Peyer's patch (tissue), 4 donors: ENCODE results near the gene NFYA. TPM values are rescaled to one million over a fixed set of nuclear protein-coding genes. Genes with fewer than 3 reads are reported as not detected.

Source experiments
- DNase-seq, 3 donors: peaks; one replicate each; pipeline ENCODE4 v3.0.0-alpha.2; 2017 to 2019
- H3K27ac ChIP-seq, 4 donors: fragments of 200-600 bp; sonication (generic); one replicate each; pipeline ENCODE4 v1.5.1; 2016 to 2019
- H3K27me3 ChIP-seq, 2 donors: fragments of 200-600 bp; sonication (generic); one replicate each; pipeline ENCODE4 v1.5.1; 2019
- H3K36me3 ChIP-seq, 3 donors: fragments of 200-600 bp; sonication (generic); one replicate each; pipeline ENCODE4 v1.5.1; 2016 to 2019
- H3K4me1 ChIP-seq, 4 donors: fragments of 200-600 bp; sonication (generic); one replicate each; pipeline ENCODE4 v1.5.1; 2016 to 2019
- H3K4me3 ChIP-seq, 4 donors: fragments of 200-600 bp; sonication (generic); 1 replicate in 3 of 4; 2 replicates in 1 of 4; pipeline ENCODE4 v1.5.1; 2016 to 2019; ENCODE audit warnings: mild to moderate bottlenecking in 1 of 4
- H3K9me3 ChIP-seq, 4 donors: fragments of 200-600 bp; sonication (generic); one replicate each; pipeline ENCODE4 v1.5.1; 2016 to 2019; ENCODE audit warnings: mild to moderate bottlenecking in 1 of 4
- POLR2A ChIP-seq, 2 donors: fragments of 450-650 bp; IDR thresholded peaks; one replicate each; pipeline ENCODE4 v1.5.1; 2017; ENCODE audit warnings: antibody characterized with exemption in 2 of 2, mild to moderate bottlenecking in 2 of 2, moderate library complexity in 2 of 2
- total RNA-seq, 4 donors: library from RNA; depleted of rRNA; stranded (reverse); fragments of >200 nt; gene quantifications; one replicate each; pipeline ENCODE4 v1.1.0, GENCODE V29; 2016
- TF ChIP-seq, protein P1 (sequence below), 6 experiments: fragments of 450-650 bp in 4 of 6; fragments of 200-600 bp in 2 of 6; sonication (generic) in 1 of 6; IDR thresholded peaks; one replicate each; pipeline ENCODE4 v1.5.1; 2017 to 2019; ENCODE audit warnings: antibody characterized with exemption in 6 of 6, mild to moderate bottlenecking in 3 of 6, moderate library complexity in 1 of 6

Gene NFYA
- total RNA-seq, 4 donors from 2014 or later, result 22.9 to 27.5 (median 23.4) TPM

- H3K9me3 ChIP-seq, result no peaks in the 10 kb centered on the region
- no peak for DNase-seq
- no peak overlapping the region for H3K27ac ChIP-seq
- no peaks in the 10 kb centered on the region for H3K4me1 ChIP-seq
- H3K36me3 ChIP-seq, result peaks cover 0 to 91% (median 0%) of the 10 kb centered on the region in 3 donors
- no peak overlapping the region for H3K4me3 ChIP-seq
- no peak for TF ChIP-seq POLR2A (IDR thresholded peaks at IDR 0.05)
- TF ChIP-seq, protein P1, sequence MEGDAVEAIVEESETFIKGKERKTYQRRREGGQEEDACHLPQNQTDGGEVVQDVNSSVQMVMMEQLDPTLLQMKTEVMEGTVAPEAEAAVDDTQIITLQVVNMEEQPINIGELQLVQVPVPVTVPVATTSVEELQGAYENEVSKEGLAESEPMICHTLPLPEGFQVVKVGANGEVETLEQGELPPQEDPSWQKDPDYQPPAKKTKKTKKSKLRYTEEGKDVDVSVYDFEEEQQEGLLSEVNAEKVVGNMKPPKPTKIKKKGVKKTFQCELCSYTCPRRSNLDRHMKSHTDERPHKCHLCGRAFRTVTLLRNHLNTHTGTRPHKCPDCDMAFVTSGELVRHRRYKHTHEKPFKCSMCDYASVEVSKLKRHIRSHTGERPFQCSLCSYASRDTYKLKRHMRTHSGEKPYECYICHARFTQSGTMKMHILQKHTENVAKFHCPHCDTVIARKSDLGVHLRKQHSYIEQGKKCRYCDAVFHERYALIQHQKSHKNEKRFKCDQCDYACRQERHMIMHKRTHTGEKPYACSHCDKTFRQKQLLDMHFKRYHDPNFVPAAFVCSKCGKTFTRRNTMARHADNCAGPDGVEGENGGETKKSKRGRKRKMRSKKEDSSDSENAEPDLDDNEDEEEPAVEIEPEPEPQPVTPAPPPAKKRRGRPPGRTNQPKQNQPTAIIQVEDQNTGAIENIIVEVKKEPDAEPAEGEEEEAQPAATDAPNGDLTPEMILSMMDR (IDR thresholded peaks at IDR 0.05), result no peak
- no peaks in the 10 kb centered on the region for H3K27me3 ChIP-seq
Measured at GRCh38 chr6:41088451-41088850, 15.7 kb downstream of the NFYA start.

- DNase-seq, result no peak
- no peak for TF ChIP-seq POLR2A (IDR thresholded peaks at IDR 0.05)
- TF ChIP-seq, protein P1 (IDR thresholded peaks at IDR 0.05), result no peak
- no peaks in the 10 kb centered on the region for H3K4me1 ChIP-seq
- no peak overlapping the region for H3K4me3 ChIP-seq
- no peak overlapping the region for H3K27ac ChIP-seq
- no peaks in the 10 kb centered on the region for H3K9me3 ChIP-seq
- H3K36me3 ChIP-seq, result peaks cover 0 to 93% (median 0%) of the 10 kb centered on the region in 3 donors
- no peaks in the 10 kb centered on the region for H3K27me3 ChIP-seq
Measured at GRCh38 chr6:41090841-41091761, 18.3 kb downstream of the NFYA start.

DNA sequence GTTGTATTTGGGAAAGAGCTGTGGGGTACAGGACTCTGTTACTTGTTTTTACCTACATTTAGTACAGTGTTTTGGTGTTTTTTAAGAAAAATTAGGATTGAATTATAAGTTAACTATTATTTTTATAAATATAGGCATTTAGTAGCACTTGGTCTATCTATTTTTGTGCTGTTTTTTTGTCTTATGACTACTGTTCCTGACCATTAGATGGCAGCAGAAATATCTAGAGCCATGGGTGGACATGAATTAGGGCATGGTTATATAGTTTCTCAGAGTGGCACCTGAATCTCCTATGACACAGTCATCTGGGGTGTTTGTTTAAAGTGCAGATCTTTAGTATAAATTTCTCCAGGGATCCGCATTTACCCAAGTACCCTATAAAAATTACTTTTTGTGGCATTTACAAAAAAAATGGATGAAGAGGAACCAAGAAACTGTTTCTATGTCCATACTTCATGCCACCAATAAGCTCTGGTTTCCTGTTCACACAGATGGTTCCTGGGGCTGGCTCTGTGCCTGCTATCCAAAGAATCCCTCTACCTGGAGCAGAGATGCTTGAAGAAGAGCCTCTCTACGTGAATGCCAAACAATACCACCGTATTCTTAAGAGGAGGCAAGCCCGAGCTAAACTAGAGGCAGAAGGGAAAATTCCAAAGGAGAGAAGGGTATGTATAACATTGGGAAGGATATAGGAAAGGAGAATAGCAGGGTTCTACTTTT lies 19.8 kb downstream of the NFYA start:
- Histone ChIP-seq H3K27ac (no peak overlapping the region), H3K9me3 (no peaks in the 10 kb centered on the region), H3K27me3 (no peaks in the 10 kb centered on the region), H3K4me3 (no peak overlapping the region), H3K4me1 (no peaks in the 10 kb centered on the region), H3K36me3 (peaks cover 0 to 93% (median 0%) of the 10 kb centered on the region in 3 donors)
- DNase-seq, result no peak
- TF ChIP-seq POLR2A (IDR thresholded peaks at IDR 0.05), result no peak
- TF ChIP-seq, protein P1 (IDR thresholded peaks at IDR 0.05), result peak in 3 of 6 experiments; percentile 17 to 29 (median 24)

DNA sequence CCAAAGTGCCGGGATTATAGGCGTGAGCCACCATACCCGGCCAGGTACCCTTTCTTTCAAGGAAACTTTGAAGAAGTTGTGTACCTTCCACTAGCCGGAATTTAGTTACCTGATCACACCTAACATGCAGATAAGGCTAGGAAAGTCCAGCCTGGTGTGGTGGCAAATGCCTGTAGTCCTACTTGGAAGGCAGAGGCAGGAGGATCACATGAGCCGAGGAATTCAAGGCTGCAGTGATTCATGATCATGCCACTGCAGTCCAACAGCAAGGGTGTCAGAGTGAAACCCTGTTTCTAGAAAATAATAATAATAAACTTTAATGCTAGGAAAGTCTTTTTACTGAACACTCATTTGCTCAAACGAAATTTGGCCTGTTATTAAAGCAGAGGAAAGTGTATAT lies 21.0 kb downstream of the NFYA start:
- TF ChIP-seq, protein P1 (IDR thresholded peaks at IDR 0.05), result no peak
- no peak for DNase-seq
- H3K9me3 ChIP-seq, result no peaks in the 10 kb centered on the region
- no peaks in the 10 kb centered on the region for H3K4me1 ChIP-seq
- no peak overlapping the region for H3K27ac ChIP-seq
- no peaks in the 10 kb centered on the region for H3K27me3 ChIP-seq
- no peak overlapping the region for H3K4me3 ChIP-seq
- H3K36me3 ChIP-seq, result peaks cover 0 to 99% (median 0%) of the 10 kb centered on the region in 3 donors

- Histone ChIP-seq H3K4me1 (no peaks in the 10 kb centered on the region), H3K9me3 (no peaks in the 10 kb centered on the region), H3K27ac (no peak overlapping the region), H3K36me3 (peaks cover 0 to 91% (median 0%) of the 10 kb centered on the region in 3 donors), H3K27me3 (no peaks in the 10 kb centered on the region), H3K4me3 (no peak overlapping the region)
- DNase-seq, result no peak
- TF ChIP-seq POLR2A (IDR thresholded peaks at IDR 0.05), result no peak
- TF ChIP-seq, protein P1 (IDR thresholded peaks at IDR 0.05), result no peak
Measured at GRCh38 chr6:41097467-41098090, 24.8 kb downstream of the NFYA start.
